ENCODE data around the gene KCNT1.

Gene KCNT1

GRCh38 chr9:135802876-135803419, 101.0 kb downstream of the KCNT1 start:
- no peak for DNase-seq (ENCODE audit: low spot score)

GRCh38 chr9:135803441-135803840, 101.5 kb downstream of the KCNT1 start:
- no peak for DNase-seq (ENCODE audit: low spot score)

GRCh38 chr9:135804581-135805421, 102.8 kb downstream of the KCNT1 start:
- DNase-seq (ENCODE audit: low spot score) = no peak

GRCh38 chr9:135805422-135806022, 103.5 kb downstream of the KCNT1 start:
- no peak for DNase-seq (ENCODE audit: low spot score)

GRCh38 chr9:135809166-135809565, 107.2 kb downstream of the KCNT1 start:
- no peak for DNase-seq (ENCODE audit: low spot score)

GRCh38 chr9:135810806-135811575, 109.0 kb downstream of the KCNT1 start:
- no peak for DNase-seq (ENCODE audit: low spot score)

- peak; percentile 52 for DNase-seq (ENCODE audit: low spot score)
Measured at GRCh38 chr9:135811801-135812200, 109.8 kb downstream of the KCNT1 start.

GRCh38 chr9:135812961-135813360, 111.0 kb downstream of the KCNT1 start:
- no peak for DNase-seq (ENCODE audit: low spot score)

GRCh38 chr9:135813671-135814290, 111.8 kb downstream of the KCNT1 start:
- DNase-seq (ENCODE audit: low spot score) = no peak

- DNase-seq (ENCODE audit: low spot score) = no peak
Measured at GRCh38 chr9:135814421-135815095, 112.6 kb downstream of the KCNT1 start.

GRCh38 chr9:135815413-135815812, 113.4 kb downstream of the KCNT1 start:
- DNase-seq (ENCODE audit: low spot score) = no peak

GRCh38 chr9:135815830-135816650, 114.1 kb downstream of the KCNT1 start:
- no peak for DNase-seq (ENCODE audit: low spot score)

GRCh38 chr9:135816651-135816970, 114.6 kb downstream of the KCNT1 start:
- DNase-seq (ENCODE audit: low spot score) = no peak

GRCh38 chr9:135817951-135818717, 116.1 kb downstream of the KCNT1 start:
- no peak for DNase-seq (ENCODE audit: low spot score)

- DNase-seq (ENCODE audit: low spot score) = no peak
Measured at GRCh38 chr9:135818718-135819475, 116.9 kb downstream of the KCNT1 start.

- no peak for DNase-seq (ENCODE audit: low spot score)
Measured at GRCh38 chr9:135819905-135820304, 117.9 kb downstream of the KCNT1 start.

GRCh38 chr9:135820661-135821060, 118.7 kb downstream of the KCNT1 start:
- no peak for DNase-seq (ENCODE audit: low spot score)

GRCh38 chr9:135821116-135821515, 119.1 kb downstream of the KCNT1 start:
- DNase-seq (ENCODE audit: low spot score) = no peak

- no peak for DNase-seq (ENCODE audit: low spot score)
Measured at GRCh38 chr9:135821733-135822373, 119.9 kb downstream of the KCNT1 start.
